Esophagus muscularis mucosa (tissue), 3 donors: ENCODE measurements around the gene DLL4.

Experiments
- CTCF ChIP-seq, 3 experiments: fragments of 200-600 bp in 2 of 3; fragments of 450-650 bp in 1 of 3; sonication (generic) in 2 of 3; IDR thresholded peaks; one replicate each; pipeline ENCODE4 v1.5.1; 2017 to 2019; ENCODE audit warnings: antibody characterized with exemption in 3 of 3, mild to moderate bottlenecking in 2 of 3, moderate library complexity in 1 of 3
- POLR2A ChIP-seq: fragments of 450-650 bp; IDR thresholded peaks from one replicate; pipeline ENCODE4 v1.6.1; 2017; ENCODE audit warnings: antibody characterized with exemption, moderate library complexity, mild to moderate bottlenecking, low read depth
- POLR2AphosphoS5 ChIP-seq, 2 donors: sonication (generic); formaldehyde crosslinking; IDR thresholded peaks; one replicate each; pipeline ENCODE4 v1.6.1; 2017; ENCODE audit warnings: antibody characterized with exemption in 2 of 2

- TF ChIP-seq CTCF (IDR thresholded peaks at IDR 0.05) (no peak), POLR2AphosphoS5 (IDR thresholded peaks at IDR 0.05) (no peak), POLR2A (no peak)
Measured at GRCh38 chr15:40933517-40933902, 4.4 kb downstream of the DLL4 start.
